OCI-LY7 (cell line): ENCODE results near the gene MON2. TPM values are rescaled to one million over a fixed set of nuclear protein-coding genes. Genes with fewer than 3 reads are reported as not detected.

ENCODE experiments used
- BruUV-seq: library from RNA; stranded (reverse); fragments of 400-500 nt; replicated peaks from 2 replicates; lab custom pipeline; 2021; lab: Mats Ljungman, UMichigan
- CTCF ChIA-PET: fragments of 300-600 bp; sonication (Branson Sonifier 250); formaldehyde crosslinking; loops from one replicate; lab custom pipeline; 2022; ENCODE audit warnings: antibody characterized with exemption; ENCODE audit not compliant: unreplicated experiment; lab: Charles Lee
- POLR2A ChIA-PET: fragments of 300-600 bp; sonication (Branson Sonifier 250); formaldehyde crosslinking; loops from one replicate; lab custom pipeline; 2022; ENCODE audit warnings: antibody characterized with exemption; lab: Charles Lee
- DNase-seq: peaks from one replicate; pipeline ENCODE4 v3.0.0-alpha.2; 2015; ENCODE audit warnings: low spot score
- H2AFZ ChIP-seq: fragments of 200-600 bp; sonication (generic), shearing (Covaris generic); 2 replicates; pipeline ENCODE4 v1.6.1; 2014; ENCODE audit warnings: mild to moderate bottlenecking, antibody characterized with exemption, low read length, moderate library complexity
- H3K27ac ChIP-seq: fragments of 200-600 bp; sonication (generic); 2 replicates; pipeline ENCODE4 v1.5.1; 2014; ENCODE audit warnings: mixed run types, low read depth, mild to moderate bottlenecking, moderate library complexity, low read length, inconsistent platforms; ENCODE audit not compliant: poor library complexity, severe bottlenecking
- H3K36me3 ChIP-seq: fragments of 200-600 bp; sonication (generic); 2 replicates; pipeline ENCODE4 v1.6.1; 2014; ENCODE audit warnings: mild to moderate bottlenecking, antibody characterized with exemption, low read length, moderate library complexity, mixed read lengths; ENCODE audit not compliant: insufficient read depth
- H3K4me1 ChIP-seq: fragments of 200-600 bp; sonication (generic); 2 replicates; pipeline ENCODE4 v1.5.1; 2014; ENCODE audit warnings: mild to moderate bottlenecking, low read length; ENCODE audit not compliant: insufficient read depth, poor library complexity, severe bottlenecking
- H3K4me2 ChIP-seq: fragments of 200-600 bp; sonication (generic); 2 replicates; pipeline ENCODE4 v1.6.1; 2014; ENCODE audit warnings: mild to moderate bottlenecking, low read length
- H3K4me3 ChIP-seq: fragments of 200-600 bp; sonication (generic); 2 replicates; pipeline ENCODE4 v1.5.1; 2014; ENCODE audit warnings: mild to moderate bottlenecking, low read depth, low read length; ENCODE audit not compliant: poor library complexity, severe bottlenecking
- H3K79me2 ChIP-seq: fragments of 200-600 bp; sonication (generic); 2 replicates; pipeline ENCODE4 v1.6.1; 2016; ENCODE audit warnings: low read depth, mild to moderate bottlenecking, low read length, moderate library complexity, mixed read lengths; ENCODE audit not compliant: insufficient read depth
- H3K9me2 ChIP-seq: fragments of 200-600 bp; sonication (generic); 2 replicates; pipeline ENCODE4 v1.6.1; 2016; ENCODE audit warnings: mild to moderate bottlenecking, low read length, mixed read lengths; ENCODE audit not compliant: insufficient read depth
- H3K9me3 ChIP-seq: fragments of 200-600 bp; sonication (generic); 2 replicates; pipeline ENCODE4 v1.6.1; 2014; ENCODE audit warnings: mild to moderate bottlenecking, mixed run types, low read length, mixed read lengths
- H4K20me1 ChIP-seq: fragments of 200-600 bp; sonication (generic); 2 replicates; pipeline ENCODE4 v1.6.1; 2014; ENCODE audit warnings: mild to moderate bottlenecking, antibody characterized with exemption, low read length, moderate library complexity, mixed read lengths; ENCODE audit not compliant: insufficient read depth
- EZH2phosphoT487 ChIP-seq: fragments of 200-600 bp; sonication (generic); IDR thresholded peaks from 2 replicates; pipeline ENCODE4 v1.6.1; 2018; ENCODE audit warnings: low read depth, borderline replicate concordance, mild to moderate bottlenecking, mixed run types, antibody characterized with exemption, low read length, moderate library complexity, mixed read lengths
- intact Hi-C: fragments of 100-400 bp; cut with micrococcal nuclease; formaldehyde crosslinking; loops from one replicate; pipeline ENCODE4 v1.10.0; 2022; ENCODE audit not compliant: unreplicated experiment
- total RNA-seq, 2 experiments: library from RNA; depleted of rRNA in 1 of 2; stranded (reverse); fragments of >200 nt in 1 of 2; shearing (Covaris generic) in 1 of 2; gene quantifications; 2 replicates each; pipeline ENCODE4 v1.2.3, GENCODE V29; 2014 to 2022
- TF ChIP-seq, protein P1 (sequence below): fragments of 200-600 bp; sonication (generic); conservative IDR thresholded peaks from 2 replicates; pipeline ENCODE4 v1.5.1; 2014; ENCODE audit warnings: mild to moderate bottlenecking, antibody characterized with exemption, low read length, moderate library complexity, mixed read lengths

MON2 gene
- total RNA-seq, 2 experiments from 2014 or later, result 31.6 to 54.7 TPM

GRCh38 chr12:62575036-62575435 is 108.4 kb downstream of the MON2 start:
- no peak for DNase-seq
- no peak for TF ChIP-seq EZH2phosphoT487
- TF ChIP-seq, protein P1, sequence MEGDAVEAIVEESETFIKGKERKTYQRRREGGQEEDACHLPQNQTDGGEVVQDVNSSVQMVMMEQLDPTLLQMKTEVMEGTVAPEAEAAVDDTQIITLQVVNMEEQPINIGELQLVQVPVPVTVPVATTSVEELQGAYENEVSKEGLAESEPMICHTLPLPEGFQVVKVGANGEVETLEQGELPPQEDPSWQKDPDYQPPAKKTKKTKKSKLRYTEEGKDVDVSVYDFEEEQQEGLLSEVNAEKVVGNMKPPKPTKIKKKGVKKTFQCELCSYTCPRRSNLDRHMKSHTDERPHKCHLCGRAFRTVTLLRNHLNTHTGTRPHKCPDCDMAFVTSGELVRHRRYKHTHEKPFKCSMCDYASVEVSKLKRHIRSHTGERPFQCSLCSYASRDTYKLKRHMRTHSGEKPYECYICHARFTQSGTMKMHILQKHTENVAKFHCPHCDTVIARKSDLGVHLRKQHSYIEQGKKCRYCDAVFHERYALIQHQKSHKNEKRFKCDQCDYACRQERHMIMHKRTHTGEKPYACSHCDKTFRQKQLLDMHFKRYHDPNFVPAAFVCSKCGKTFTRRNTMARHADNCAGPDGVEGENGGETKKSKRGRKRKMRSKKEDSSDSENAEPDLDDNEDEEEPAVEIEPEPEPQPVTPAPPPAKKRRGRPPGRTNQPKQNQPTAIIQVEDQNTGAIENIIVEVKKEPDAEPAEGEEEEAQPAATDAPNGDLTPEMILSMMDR, result no peak
- H3K27ac ChIP-seq, result no peak overlapping the region
- H3K4me2 ChIP-seq, result no peak overlapping the region
- H3K9me2 ChIP-seq, result no peaks in the 10 kb centered on the region
- H3K4me3 ChIP-seq, result no peak overlapping the region
- no peaks in the 10 kb centered on the region for H3K9me3 ChIP-seq
- POLR2A ChIA-PET, result no interaction called here
- no TSS peak for BruUV-seq
- no peaks in the 10 kb centered on the region for H3K79me2 ChIP-seq
- H3K4me1 ChIP-seq, result no peaks in the 10 kb centered on the region
- CTCF ChIA-PET, result no interaction called here
- intact Hi-C loops, result no loop called here
- H2AFZ ChIP-seq, result no peak overlapping the region
- peaks cover 64% of the 10 kb centered on the region for H3K36me3 ChIP-seq
- H4K20me1 ChIP-seq, result no peaks in the 10 kb centered on the region

GRCh38 chr12:62576503-62576902 is 109.9 kb downstream of the MON2 start:
- H4K20me1 ChIP-seq, result no peaks in the 10 kb centered on the region
- DNase-seq, result no peak
- no peak for TF ChIP-seq EZH2phosphoT487
- H3K4me1 ChIP-seq, result no peaks in the 10 kb centered on the region
- H3K27ac ChIP-seq, result no peak overlapping the region
- intact Hi-C loops, result no loop called here
- H3K36me3 ChIP-seq, result peaks cover 52% of the 10 kb centered on the region
- H2AFZ ChIP-seq, result no peak overlapping the region
- CTCF ChIA-PET, result no interaction called here
- no peak overlapping the region for H3K4me3 ChIP-seq
- BruUV-seq, result no TSS peak
- POLR2A ChIA-PET, result interaction anchor here (0.5 kb wide), 1 partner anchor 14 kb away, joined by 3 read pairs; no protein-coding TSS in a partner anchor
- no peak overlapping the region for H3K4me2 ChIP-seq
- no peaks in the 10 kb centered on the region for H3K79me2 ChIP-seq
- no peaks in the 10 kb centered on the region for H3K9me3 ChIP-seq
- no peaks in the 10 kb centered on the region for H3K9me2 ChIP-seq

DNA sequence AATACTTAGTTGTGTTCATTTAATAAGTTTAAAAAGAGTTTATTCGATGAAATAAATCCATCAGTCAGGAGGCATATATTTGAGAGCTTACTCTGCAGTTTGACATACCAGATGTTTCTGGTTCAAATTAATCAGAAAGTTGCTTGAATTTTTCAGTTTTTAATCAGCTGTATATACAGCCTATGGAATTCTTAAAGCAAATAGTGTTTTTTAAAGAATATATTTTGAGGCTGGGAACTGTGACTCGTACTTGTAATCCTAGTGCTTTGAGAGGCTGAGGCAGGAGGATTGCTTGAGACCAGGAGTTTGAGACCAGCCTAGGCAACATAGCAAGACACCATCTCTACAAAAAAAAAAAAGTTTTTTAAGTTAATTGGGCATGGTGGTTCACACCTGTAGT is 112.1 kb downstream of the MON2 start:
- ChIA-PET CTCF (no interaction called here), POLR2A (interaction anchor here (0.6 kb wide), 1 partner anchor 80 kb away, joined by 3 read pairs; no protein-coding TSS in a partner anchor)
- no peaks in the 10 kb centered on the region for H3K9me2 ChIP-seq
- BruUV-seq, result no TSS peak
- TF ChIP-seq EZH2phosphoT487, result no peak
- TF ChIP-seq, protein P1, result no peak
- H3K4me2 ChIP-seq, result no peak overlapping the region
- H3K9me3 ChIP-seq, result no peaks in the 10 kb centered on the region
- H3K79me2 ChIP-seq, result no peaks in the 10 kb centered on the region
- H3K4me1 ChIP-seq, result no peaks in the 10 kb centered on the region
- H3K36me3 ChIP-seq, result peaks cover 36% of the 10 kb centered on the region
- no peak overlapping the region for H2AFZ ChIP-seq
- no peak for DNase-seq
- H4K20me1 ChIP-seq, result no peaks in the 10 kb centered on the region
- no peak overlapping the region for H3K4me3 ChIP-seq
- intact Hi-C loops, result no loop called here
- H3K27ac ChIP-seq, result no peak overlapping the region
